HG03575 (cell line): ENCODE results near the gene TRIO.

Experiments used
- ATAC-seq: cut with Tn5 transposase; IDR thresholded peaks from one replicate; pipeline ENCODE4 v1.9.1; 2021; ENCODE audit not compliant: unreplicated experiment, insufficient number of reproducible peaks, low FRiP score; ENCODE audit errors: extremely low read depth

TRIO gene

GRCh38 chr5:14353726-14354474, 210.8 kb downstream of the TRIO start:
- ATAC-seq: no peak

GRCh38 chr5:14355391-14355790, 212.2 kb downstream of the TRIO start:
- ATAC-seq: no peak

- ATAC-seq: no peak
These were observed 213.2 kb downstream of the TRIO start for GRCh38 chr5:14356305-14356704.

- no peak for ATAC-seq
These were observed 214.3 kb downstream of the TRIO start for GRCh38 chr5:14357441-14357840.

- ATAC-seq: no peak
These were observed 214.7 kb downstream of the TRIO start for GRCh38 chr5:14357851-14358250.

- ATAC-seq: no peak
These were observed 215.4 kb downstream of the TRIO start for GRCh38 chr5:14358536-14358935.

GRCh38 chr5:14359069-14360043, 216.2 kb downstream of the TRIO start:
- ATAC-seq: no peak

GRCh38 chr5:14362491-14362890, 219.3 kb downstream of the TRIO start:
- no peak for ATAC-seq

- ATAC-seq: no peak
These were observed 221.0 kb downstream of the TRIO start for GRCh38 chr5:14364096-14364495.

- ATAC-seq: no peak
These were observed 221.7 kb downstream of the TRIO start for GRCh38 chr5:14364576-14365472.

GRCh38 chr5:14365831-14366430, 222.8 kb downstream of the TRIO start:
- no peak for ATAC-seq

GRCh38 chr5:14366763-14367162, 223.6 kb downstream of the TRIO start:
- ATAC-seq: no peak

GRCh38 chr5:14367364-14367763, 224.2 kb downstream of the TRIO start:
- ATAC-seq: no peak

- ATAC-seq: no peak
These were observed 226.6 kb downstream of the TRIO start for GRCh38 chr5:14369780-14370179.

GRCh38 chr5:14370386-14370785, 227.2 kb downstream of the TRIO start:
- ATAC-seq: no peak

GRCh38 chr5:14373685-14374084, 230.5 kb downstream of the TRIO start:
- ATAC-seq: no peak

GRCh38 chr5:14374100-14374499, 231.0 kb downstream of the TRIO start:
- no peak for ATAC-seq

- ATAC-seq: no peak
These were observed 233.6 kb downstream of the TRIO start for GRCh38 chr5:14376789-14377188.
